GM19240 (cell line): ENCODE data around the gene DMAC2L.

Experiments
- DNase-seq: peaks from one replicate; pipeline ENCODE4 v3.0.0; 2011; ENCODE audit warnings: low spot score; ENCODE audit not compliant: insufficient read length

The DMAC2L gene

GRCh38 chr14:50321009-50321660, 9.0 kb downstream of the DMAC2L start:
- peak; percentile 33 for DNase-seq

DNA sequence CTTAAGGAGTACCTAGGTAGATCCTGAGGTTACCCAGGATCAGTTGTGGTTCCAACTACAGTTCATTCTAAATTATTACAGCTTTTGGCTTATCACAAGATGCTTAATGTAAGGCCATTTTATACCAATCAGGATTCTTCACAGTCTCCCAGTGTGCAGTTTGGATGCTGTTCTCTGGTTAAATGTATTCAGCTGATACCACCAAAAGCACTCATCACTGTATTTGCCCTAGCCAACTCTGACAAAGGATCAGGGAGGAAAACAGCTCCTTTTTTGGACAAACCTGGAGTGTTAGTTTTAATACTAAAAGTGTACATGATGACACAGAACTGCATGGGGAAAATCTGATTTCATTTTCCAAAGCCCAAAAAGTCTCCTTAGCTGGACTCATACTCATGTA, 19.5 kb downstream of the DMAC2L start:
- no peak for DNase-seq

DNA sequence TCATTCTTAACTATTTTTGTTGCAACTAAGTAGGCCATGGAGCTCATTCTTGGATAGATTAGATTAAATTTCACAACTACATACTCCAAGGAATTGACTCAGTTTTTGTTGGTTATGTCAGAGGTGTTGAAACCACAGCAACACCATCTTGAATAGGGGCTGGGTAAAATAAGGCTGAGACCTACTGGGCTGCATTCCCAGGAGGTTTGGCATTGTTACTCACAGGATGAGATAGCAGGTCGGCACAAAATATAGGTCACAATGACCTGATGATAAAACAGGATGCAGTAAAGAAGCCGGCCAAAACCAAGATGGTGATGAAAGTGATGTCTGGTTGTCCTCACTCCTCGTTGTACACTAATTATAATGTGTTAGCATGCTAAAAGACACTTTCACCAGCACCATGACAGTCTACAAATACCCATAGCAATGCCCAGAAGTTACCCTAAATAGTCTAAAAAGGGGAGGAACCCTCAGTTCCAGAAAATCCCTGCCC, 20.9 kb downstream of the DMAC2L start:
- no peak for DNase-seq

GRCh38 chr14:50334211-50334610, 22.1 kb downstream of the DMAC2L start:
- no peak for DNase-seq

DNA sequence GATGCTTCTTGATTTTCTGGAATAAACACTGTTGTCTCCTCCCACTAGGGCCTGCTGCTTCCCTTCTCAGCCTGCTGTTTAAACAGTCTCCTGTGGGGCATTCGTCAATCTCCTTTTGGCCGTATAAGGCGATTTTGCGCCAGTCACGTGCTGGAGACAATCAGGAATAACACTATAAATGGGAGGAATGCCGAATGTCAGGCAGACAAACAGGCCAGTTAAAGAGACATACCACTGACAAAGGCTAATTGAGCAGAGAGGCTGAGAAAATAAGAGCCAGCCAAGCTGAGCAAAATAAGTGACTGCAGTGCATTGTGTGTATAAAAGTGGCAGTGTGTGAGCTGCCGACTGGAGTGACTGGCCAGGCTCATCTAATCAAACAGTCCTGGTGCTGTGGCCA, 23.3 kb downstream of the DMAC2L start:
- DNase-seq: no peak

GRCh38 chr14:50335989-50336824, 24.1 kb downstream of the DMAC2L start:
- no peak for DNase-seq

DNA sequence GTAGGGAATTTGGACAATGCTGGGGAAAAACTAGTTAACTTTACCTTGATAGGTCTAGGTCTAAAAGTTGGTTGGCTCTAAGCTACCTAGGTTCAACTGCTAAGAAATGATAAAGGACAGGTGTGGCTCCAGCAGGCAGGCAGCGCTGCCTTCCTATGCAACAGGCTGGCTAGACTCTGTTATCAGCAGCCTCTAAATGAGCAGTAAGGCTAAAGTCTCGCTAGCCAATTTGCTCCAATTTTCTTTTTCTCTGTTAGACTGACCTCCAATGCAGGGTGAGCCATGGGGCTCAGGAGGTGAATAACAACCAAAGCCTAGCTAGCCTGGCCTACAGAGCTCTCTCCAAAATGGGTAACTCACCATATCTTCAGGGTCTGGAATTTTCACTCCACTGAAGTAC, 26.5 kb downstream of the DMAC2L start:
- DNase-seq: no peak

DNA sequence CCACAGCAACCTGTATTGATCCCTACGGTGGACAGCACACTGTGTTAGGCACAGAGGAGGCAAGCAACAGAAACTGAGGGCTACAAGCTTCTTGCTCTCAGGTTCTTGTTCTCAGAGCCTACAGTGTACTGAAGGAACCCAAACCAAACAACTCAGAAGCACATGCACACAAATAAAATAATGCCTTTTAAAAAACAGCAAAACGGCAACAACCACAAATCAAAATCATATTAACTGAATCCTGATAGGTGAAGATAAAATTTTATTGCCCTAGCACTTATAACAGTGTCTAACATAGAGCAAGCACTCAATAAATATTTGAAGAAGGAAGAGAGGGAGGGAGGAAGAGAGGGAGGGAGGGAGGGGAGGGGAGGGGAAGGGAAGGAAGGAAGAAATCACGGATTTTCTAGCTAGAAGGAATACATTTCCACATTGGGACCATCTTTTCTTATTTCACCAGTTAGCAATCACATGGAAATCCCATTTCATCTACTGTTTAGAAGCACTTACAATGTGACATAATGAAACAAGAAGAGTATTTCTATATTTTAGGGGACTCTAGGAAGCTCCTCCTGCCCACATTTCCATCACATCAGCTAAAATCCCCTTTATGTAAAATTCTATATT, 27.2 kb downstream of the DMAC2L start:
- DNase-seq: no peak

GRCh38 chr14:50340045-50340444, 27.9 kb downstream of the DMAC2L start:
- DNase-seq: no peak

GRCh38 chr14:50340963-50341362, 28.8 kb downstream of the DMAC2L start:
- no peak for DNase-seq

- no peak for DNase-seq
Measured at GRCh38 chr14:50342221-50343078, 30.3 kb downstream of the DMAC2L start.

DNA sequence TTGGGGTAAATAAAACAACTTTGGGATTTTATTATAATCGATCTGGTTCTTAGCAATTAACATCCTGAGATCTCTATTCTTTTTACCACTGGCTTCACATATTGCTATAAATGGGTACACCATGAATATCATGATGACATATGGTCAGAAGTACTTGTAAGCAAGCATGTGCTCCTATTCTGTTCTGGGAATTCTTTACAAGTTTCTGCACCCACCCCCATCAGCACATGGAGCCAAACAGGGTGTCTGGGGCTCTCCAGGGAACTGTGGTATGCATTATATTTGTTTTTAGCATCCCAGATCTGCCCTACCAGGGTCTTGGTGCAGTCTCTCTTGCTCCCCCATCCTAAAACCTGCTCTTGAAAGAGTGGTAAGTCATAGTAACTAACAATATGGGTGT, 31.3 kb downstream of the DMAC2L start:
- DNase-seq: no peak

DNA sequence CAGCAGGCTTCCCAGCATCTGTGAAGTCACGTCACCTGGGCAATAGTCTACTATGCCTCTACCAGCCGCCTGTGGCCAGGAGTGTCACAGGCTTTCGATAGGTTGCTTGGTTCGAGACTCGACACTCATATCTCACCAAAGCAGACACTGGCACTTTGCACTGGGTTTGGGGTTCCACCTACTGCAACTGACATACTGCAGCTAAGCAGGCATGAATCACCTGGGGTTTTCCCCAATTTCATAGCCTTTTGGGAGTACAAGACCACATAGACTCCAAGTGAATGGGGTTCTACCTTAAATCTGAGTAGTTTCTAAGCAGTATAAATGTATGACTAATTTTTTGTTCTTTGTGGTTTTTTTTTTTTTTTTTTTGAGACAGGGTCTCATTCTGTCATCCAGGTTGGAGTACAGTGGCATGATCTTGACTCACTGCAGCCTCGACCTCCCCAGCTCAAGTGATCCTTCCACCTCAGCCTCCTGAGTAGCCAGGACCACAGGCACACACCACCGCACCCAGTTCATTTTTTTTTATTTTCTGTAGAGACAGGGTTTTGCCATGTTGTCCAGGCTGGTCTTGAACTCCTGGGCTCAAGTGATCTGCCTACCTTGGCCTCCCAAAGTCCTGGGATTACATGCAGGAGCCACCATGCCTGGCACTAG, 32.1 kb downstream of the DMAC2L start:
- DNase-seq: peak; percentile 43

DNA sequence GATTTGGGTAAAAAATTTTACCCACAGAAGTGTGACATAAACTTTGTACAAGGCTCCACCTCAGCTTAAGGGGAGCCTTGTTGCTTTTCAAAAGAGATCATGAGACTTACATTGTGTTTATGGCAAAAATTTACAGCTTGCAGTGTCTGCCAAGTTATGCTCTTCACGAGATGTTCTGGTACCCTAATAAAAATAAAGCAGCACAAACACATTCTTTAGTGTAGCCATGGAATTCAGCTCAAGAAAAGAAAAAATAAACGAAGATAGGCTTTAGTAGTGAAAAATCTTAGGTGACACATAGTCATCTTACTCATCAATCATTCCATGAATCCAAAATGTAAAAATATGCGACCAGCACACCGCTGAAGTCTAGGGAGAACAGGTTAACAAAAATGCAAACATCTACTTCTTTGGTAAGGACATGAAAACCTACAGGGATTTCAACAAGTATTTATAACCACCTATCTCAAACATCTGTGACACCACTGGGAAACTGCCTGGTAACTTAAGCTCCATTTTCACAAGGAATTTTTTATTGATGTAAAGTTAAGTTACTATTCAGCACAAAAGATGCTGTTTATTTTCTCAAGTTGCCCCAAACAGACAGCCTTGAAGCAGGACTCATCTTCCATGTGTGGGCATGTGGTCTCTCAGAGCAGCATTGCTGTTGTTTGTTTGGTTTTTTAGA, 32.9 kb downstream of the DMAC2L start:
- DNase-seq: no peak

GRCh38 chr14:50345846-50346422, 33.8 kb downstream of the DMAC2L start:
- DNase-seq: no peak

DNA sequence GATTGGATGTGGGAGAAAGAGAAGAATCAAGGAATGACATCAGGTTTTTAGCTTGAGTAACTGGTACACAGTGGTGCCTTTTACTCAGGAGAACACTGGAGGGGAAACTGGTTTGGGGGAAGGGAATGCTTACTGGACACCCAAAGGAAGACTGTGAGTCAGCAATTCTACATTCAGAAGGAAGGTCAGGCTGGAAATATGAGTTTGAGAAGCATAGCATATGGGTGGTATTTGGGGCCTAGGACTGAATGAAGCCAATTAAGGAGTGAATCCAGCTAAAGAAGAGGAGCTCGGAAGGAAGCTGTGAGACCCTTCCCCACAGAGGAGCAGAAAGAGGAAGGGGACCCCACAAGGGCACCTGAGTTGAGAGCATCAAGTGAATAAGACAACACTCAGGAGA, 35.4 kb downstream of the DMAC2L start:
- DNase-seq: no peak

GRCh38 chr14:50348933-50349332, 36.8 kb downstream of the DMAC2L start:
- no peak for DNase-seq

DNA sequence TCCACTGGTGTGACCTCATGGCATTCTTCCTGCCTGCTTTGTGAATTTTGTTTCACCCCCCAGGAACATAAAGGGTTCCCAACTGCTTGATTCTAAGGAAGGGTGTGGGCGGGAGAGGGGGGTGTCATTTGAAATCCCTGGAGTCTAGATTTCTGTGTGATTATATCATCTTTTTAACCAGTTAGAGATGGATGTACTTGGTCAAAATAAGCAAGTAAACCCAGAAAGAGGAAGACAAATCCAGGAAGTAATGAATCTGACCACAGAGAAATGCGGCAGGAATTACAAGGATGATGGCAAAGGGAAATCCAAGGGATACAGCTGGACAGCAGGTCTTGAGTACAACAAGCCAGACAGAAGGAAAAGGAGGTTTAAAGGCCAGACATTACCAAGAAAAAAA, 38.9 kb downstream of the DMAC2L start:
- DNase-seq: no peak

- no peak for DNase-seq
Measured at GRCh38 chr14:50352584-50352983, 40.5 kb downstream of the DMAC2L start.

- DNase-seq: no peak
Measured at GRCh38 chr14:50353126-50353525, 41.0 kb downstream of the DMAC2L start.
